ENCODE data around the gene PROX1. TPM values are rescaled to one million over a fixed set of nuclear protein-coding genes. Genes with fewer than 3 reads are reported as not detected.

The PROX1 gene
- total RNA-seq, 8 experiments from 2014 or later: 0.15 to 47.7 (median 11.5) TPM

- Histone ChIP-seq H3K27ac (no peak overlapping the region), H3K4me1 (replicated peaks in 1 of 2) (peaks cover 31 to 42% of the 10 kb centered on the region in 2 donors), H3K4me3 (peak overlapping the region; percentile 25 to 46 (median 37))
- no peak for ATAC-seq (replicated peaks in 6 of 8)
- in situ Hi-C loops (cut with MboI; ENCODE audit: low pct_unique_long_range_greater_than_20kb in 2 of 9, low sequenced_read_pairs in 9 of 9, unreplicated experiment in 9 of 9): no loop called here
- WGBS, 10 experiments: 41 to 87% (median 53%) methylated on average over 2 to 30 of the region's 36 CpGs; no CpG with 5 or more reads in 1 of the 10 experiments
Measured at GRCh38 chr1:213983493-213984386, 4.0 kb upstream of the PROX1 start.

- 27 to 100% (median 64%) methylated on average over 1 to 13 of the region's 15 CpGs; no CpG with 5 or more reads in 1 of the 10 experiments for WGBS, 10 experiments
- H3K4me3 ChIP-seq: peak overlapping the region in 3 of 5 donors; percentile 25 to 60 (median 56)
- H3K4me1 ChIP-seq (replicated peaks in 1 of 2): peaks cover 31 to 42% of the 10 kb centered on the region in 2 donors
- in situ Hi-C loops (cut with MboI; ENCODE audit: low pct_unique_long_range_greater_than_20kb in 2 of 9, low sequenced_read_pairs in 9 of 9, unreplicated experiment in 9 of 9): no loop called here
- ATAC-seq (replicated peaks in 6 of 8): no peak
- no peak overlapping the region for H3K27ac ChIP-seq
Measured at GRCh38 chr1:213984387-213985208, 3.2 kb upstream of the PROX1 start.

DNA sequence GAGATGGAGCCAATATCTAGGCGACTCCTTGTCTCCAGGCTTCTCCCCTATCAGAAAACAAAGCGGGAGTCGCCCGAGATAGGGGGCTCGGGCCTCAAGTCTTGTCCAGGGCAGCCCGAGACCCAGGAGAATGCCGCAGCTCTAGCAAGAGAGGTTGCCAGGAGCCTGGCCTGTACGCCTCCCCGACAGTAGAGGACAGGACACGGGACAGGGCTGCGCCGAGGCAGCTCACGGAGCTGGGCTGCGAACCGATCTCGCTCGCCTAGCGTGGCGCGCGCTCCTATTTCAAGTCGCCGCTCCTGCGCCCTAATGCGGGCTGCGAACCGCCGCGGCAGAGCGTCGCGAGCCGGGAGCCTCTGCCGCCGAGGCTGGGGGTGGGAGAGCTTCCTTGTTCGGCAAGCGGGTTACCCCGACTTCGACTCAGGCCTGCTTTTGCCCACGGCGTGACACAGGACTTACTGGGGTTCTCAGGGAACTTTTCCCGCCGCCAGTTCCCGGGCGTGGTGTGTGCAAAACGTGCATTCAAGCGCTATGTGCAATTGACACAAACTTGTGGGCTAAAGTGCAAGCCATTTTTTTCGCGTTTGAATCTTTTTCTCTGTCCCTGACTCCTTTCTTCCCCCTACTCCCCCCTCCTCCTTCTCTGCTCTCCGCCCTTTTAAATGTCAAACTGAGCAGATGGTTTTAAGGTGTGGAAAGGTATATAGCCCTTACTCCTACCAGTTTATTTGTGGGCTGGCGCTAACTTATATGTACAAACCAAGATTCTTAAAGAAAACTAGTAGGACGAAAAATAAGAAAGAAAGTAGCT is 2.4 kb upstream of the PROX1 start:
- no peak for ATAC-seq (replicated peaks in 6 of 8)

GRCh38 chr1:213986020-213986924 is 1.5 kb upstream of the PROX1 start:
- Histone ChIP-seq H3K4me3 (peak overlapping the region; percentile 44 to 77 (median 60)), H3K27ac (no peak overlapping the region), H3K4me1 (replicated peaks in 1 of 2) (peaks cover 33 to 49% of the 10 kb centered on the region in 2 donors)
- in situ Hi-C loops (cut with MboI; ENCODE audit: low pct_unique_long_range_greater_than_20kb in 2 of 9, low sequenced_read_pairs in 9 of 9, unreplicated experiment in 9 of 9): no loop called here
- 3 to 70% (median 16%) methylated on average over 3 to 27 of the region's 31 CpGs; no CpG with 5 or more reads in 1 of the 10 experiments for WGBS, 10 experiments
- ATAC-seq (replicated peaks in 6 of 8): no peak

More for the DNA sequence above, 2.4 kb upstream of the PROX1 start:
- WGBS, 10 experiments: 0 to 50% (median 15%) methylated on average over 1 to 41 of the region's 52 CpGs; no CpG with 5 or more reads in 1 of the 10 experiments
- H3K4me3 ChIP-seq: peak overlapping the region; percentile 12 to 60 (median 25)
- H3K27ac ChIP-seq: no peak overlapping the region
- H3K4me1 ChIP-seq (replicated peaks in 1 of 2): peaks cover 31 to 42% of the 10 kb centered on the region in 2 donors
- in situ Hi-C loops (cut with MboI; ENCODE audit: low pct_unique_long_range_greater_than_20kb in 2 of 9, low sequenced_read_pairs in 9 of 9, unreplicated experiment in 9 of 9): no loop called here

DNA sequence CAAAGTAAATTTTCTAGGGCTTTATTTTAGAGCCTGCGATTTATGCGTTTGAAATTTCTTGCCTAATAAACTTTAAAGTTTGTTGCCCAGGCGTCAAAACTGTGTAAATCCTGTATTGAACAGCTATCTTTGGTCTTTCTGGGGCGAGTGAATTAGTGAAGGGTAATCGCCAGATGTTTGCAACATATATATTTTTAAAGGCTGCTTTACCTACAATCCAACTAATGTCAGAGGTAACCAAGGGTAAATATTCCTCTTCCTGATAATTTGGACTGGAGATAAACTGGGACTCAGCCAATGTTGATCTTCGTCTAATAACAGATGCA is 885 bp upstream of the PROX1 start:
- Histone ChIP-seq H3K4me3 (peak overlapping the region; percentile 44 to 77 (median 60)), H3K27ac (peak overlapping the region in 1 of 2 donors; percentile 85)
- ATAC-seq (replicated peaks in 6 of 8): no peak

GRCh38 chr1:213987422-213987926 is 299 bp upstream of the PROX1 start:
- H3K4me3 ChIP-seq: peak overlapping the region; percentile 44 to 77 (median 60)
- in situ Hi-C loops (cut with MboI; ENCODE audit: low pct_unique_long_range_greater_than_20kb in 2 of 9, low sequenced_read_pairs in 9 of 9, unreplicated experiment in 9 of 9): no loop called here
- H3K27ac ChIP-seq: peak overlapping the region; percentile 84 to 85
- ATAC-seq (replicated peaks in 6 of 8): peak; percentile 43 to 84 (median 50)
- no CpG with 5 or more reads among the region's 35 CpGs for WGBS, 10 experiments
- peaks cover 41 to 56% of the 10 kb centered on the region in 2 donors for H3K4me1 ChIP-seq (replicated peaks in 1 of 2)

More for the DNA sequence above, 885 bp upstream of the PROX1 start:
- peaks cover 38 to 55% of the 10 kb centered on the region in 2 donors for H3K4me1 ChIP-seq (replicated peaks in 1 of 2)
- in situ Hi-C loops (cut with MboI; ENCODE audit: low pct_unique_long_range_greater_than_20kb in 2 of 9, low sequenced_read_pairs in 9 of 9, unreplicated experiment in 9 of 9): no loop called here
- WGBS, 10 experiments: 0 to 43% (median 0%) methylated on average over 1 to 6 of the region's 6 CpGs

DNA sequence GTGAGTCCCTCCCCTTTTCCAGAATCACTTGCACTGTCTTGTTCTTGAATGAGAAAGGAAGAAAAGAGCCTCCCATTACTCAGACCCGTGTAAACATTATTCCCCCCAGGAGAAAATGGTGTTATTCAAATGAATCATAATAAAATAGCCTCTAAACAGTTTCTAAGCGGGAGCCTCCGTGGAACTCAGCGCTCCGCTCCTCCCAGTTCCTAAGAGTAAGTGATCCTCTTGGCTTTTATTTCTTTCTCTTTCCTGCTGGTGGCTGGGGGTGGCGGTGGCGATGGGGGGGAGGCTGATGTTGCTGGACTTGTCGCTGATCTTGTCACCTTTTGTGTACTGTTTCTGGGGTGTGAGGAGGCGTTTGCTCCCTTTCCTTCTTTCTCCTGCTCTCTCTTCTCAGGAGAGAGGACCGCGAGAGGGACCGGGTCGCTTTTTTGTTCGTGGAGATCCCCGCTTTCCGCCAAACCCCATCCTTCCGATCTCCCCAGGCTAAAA is 781 bp downstream of the PROX1 start:
- in situ Hi-C loops (cut with MboI; ENCODE audit: low pct_unique_long_range_greater_than_20kb in 2 of 9, low sequenced_read_pairs in 9 of 9, unreplicated experiment in 9 of 9): no loop called here
- WGBS, 10 experiments: 0 to 3% (median 1%) methylated on average over 2 to 15 of the region's 17 CpGs; no CpG with 5 or more reads in 3 of the 10 experiments
- Histone ChIP-seq H3K27ac (peak overlapping the region; percentile 84 to 85), H3K4me1 (replicated peaks in 1 of 2) (peaks cover 44 to 61% of the 10 kb centered on the region in 2 donors), H3K4me3 (peak overlapping the region; percentile 44 to 77 (median 60))
- ATAC-seq (replicated peaks in 6 of 8): peak in 7 of 8 experiments; percentile 5 to 22 (median 10)

DNA sequence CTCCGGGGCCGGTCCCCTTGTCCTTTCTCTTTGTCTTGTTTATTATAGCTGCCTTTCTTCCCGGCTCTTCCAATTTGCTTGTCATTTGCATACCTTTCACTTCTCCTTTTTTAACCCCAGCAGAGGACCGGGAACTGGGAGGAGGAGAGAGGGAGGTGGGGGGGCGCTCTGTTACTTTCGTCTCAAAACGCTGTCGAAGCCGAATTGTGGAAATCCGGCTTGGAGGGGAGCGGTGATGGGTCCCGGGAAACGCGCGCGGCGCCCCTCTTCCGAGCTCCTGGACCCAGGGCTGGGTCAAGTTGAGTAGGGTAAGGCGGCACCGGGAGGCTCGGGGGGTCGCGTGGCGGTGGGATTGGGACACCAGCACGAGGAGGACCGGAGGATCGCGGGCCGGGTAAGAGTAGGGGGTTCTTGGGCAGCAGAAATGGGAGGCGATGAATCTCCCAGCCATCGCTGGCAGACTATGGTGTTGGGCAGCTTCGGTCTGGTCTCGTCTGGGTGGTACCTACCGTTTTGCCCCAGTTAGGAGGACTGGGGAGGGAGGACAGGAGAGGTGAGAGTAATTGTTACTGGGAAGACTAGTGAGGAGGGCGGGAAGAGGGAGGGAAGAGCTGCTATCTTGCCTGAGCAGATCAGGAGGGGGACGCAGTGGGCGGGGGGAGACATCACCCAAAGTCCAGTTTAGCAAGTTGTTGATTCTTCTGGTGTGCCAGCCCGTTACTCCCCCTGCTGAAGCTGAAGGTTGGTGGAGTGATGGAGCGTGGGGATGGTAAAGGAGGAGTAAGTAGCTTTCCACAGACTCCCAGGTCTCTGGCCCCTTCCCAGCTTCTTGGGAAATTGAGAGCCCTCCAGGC is 1.5 kb downstream of the PROX1 start:
- WGBS, 10 experiments: 0 to 20% (median 2%) methylated on average over 2 to 17 of the region's 39 CpGs; no CpG with 5 or more reads in 4 of the 10 experiments
- peak overlapping the region; percentile 84 to 85 for H3K27ac ChIP-seq
- H3K4me1 ChIP-seq (replicated peaks in 1 of 2): peaks cover 44 to 61% of the 10 kb centered on the region in 2 donors
- in situ Hi-C loops (cut with MboI; ENCODE audit: low pct_unique_long_range_greater_than_20kb in 2 of 9, low sequenced_read_pairs in 9 of 9, unreplicated experiment in 9 of 9): no loop called here
- ATAC-seq (replicated peaks in 6 of 8): peak in 4 of 8 experiments; percentile 1 to 5 (median 2)
- H3K4me3 ChIP-seq: peak overlapping the region; percentile 44 to 77 (median 60)

DNA sequence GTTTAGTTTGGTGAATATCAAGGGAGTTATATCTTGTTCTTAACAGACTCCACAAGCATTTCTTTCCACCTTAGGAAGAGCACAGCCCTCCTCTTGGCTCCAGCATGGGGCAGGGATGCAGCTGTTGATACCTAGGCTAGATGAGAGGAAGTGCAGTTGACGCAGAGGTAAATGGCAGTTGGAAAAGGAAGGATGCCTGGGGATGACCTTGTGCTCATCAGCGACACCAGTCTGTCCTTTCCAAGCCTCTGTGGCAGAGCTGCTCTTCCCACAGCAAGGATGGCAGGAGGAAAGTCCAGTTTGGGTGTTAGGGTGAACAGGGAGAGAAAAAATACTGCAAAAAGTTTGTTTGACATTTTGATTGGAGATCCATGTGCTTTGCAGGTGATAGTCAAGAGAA is 6.2 kb downstream of the PROX1 start:
- WGBS, 10 experiments: 15 to 86% (median 54%) methylated on average over 1 to 2 of the region's 2 CpGs; no CpG with 5 or more reads in 2 of the 10 experiments
- no peak overlapping the region for H3K27ac ChIP-seq

DNA sequence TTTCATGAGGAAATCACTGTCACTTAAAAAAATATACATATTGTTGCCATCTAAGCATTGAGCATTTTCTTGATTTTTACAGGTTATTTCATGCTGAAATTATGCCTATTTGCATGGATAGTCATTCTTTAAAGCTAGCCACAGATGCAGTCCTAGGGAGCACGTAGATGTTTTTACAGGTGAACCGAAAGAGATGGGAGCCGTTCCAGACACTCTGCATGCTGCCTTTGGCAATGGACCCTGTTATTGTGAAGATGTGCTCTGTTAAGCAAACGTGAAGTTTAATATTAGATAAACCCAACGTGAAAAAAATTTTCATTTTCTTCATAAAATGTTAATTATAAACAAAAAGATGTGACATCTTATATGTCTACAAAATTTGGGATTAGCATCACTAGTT is 7.1 kb downstream of the PROX1 start:
- Histone ChIP-seq H3K4me3 (no peak overlapping the region), H3K27ac (no peak overlapping the region), H3K4me1 (replicated peaks in 1 of 2) (peaks cover 31 to 73% of the 10 kb centered on the region in 2 donors)
- in situ Hi-C loops (cut with MboI; ENCODE audit: low pct_unique_long_range_greater_than_20kb in 2 of 9, low sequenced_read_pairs in 9 of 9, unreplicated experiment in 9 of 9): no loop called here
- ATAC-seq (replicated peaks in 6 of 8): no peak
- WGBS, 10 experiments: 20 to 95% (median 73%) methylated on average over 1 to 5 of the region's 5 CpGs

More for the DNA sequence above, 6.2 kb downstream of the PROX1 start:
- ATAC-seq (replicated peaks in 6 of 8): no peak
- in situ Hi-C loops (cut with MboI; ENCODE audit: low pct_unique_long_range_greater_than_20kb in 2 of 9, low sequenced_read_pairs in 9 of 9, unreplicated experiment in 9 of 9): no loop called here
- peaks cover 31 to 64% of the 10 kb centered on the region in 2 donors for H3K4me1 ChIP-seq (replicated peaks in 1 of 2)
- H3K4me3 ChIP-seq: no peak overlapping the region

Data from motor neuron (in vitro differentiated cells).